ENCODE measurements around the gene KRI1. TPM values are rescaled to one million over a fixed set of nuclear protein-coding genes. Genes with fewer than 3 reads are reported as not detected.
A peak's percentile ranks its signal among the peaks of the same experiment; 100 is the strongest.

Gene KRI1
- total and polyA plus RNA-seq, 4 donors = 4.6 to 14.1 (median 7.0) TPM

DNA sequence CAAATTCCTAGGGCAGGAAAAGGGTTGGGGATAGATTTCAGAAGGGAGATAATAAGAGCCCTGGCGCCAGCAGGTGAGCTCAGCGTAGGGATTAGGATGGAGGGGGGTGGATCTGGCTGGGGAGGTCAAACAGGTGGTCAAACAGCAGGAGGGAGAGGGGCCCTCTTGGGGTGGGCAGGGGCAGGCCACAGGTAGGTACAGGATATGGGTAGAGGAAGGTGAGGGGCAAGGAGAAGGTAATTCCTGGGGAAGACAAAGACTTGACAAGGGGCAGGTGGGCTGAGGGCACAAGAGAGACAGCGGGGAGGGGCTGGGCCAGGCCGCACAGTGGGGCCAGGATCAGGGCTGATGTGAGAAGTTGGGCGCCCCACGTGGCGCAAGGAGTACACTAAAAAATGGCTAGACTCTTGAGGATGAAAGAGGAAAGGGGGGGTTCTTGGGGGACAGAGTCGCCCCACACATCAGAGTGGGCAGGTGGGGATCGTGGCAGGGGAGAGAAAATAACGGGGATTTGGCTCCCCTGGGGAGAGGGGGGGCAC is 713 bp downstream of the KRI1 start:
- Histone ChIP-seq H3K27me3 (ENCODE audit: control insufficient read depth in 4 of 4, insufficient read depth in 4 of 4, low read length in 3 of 4) (no peaks in the 10 kb centered on the region), H3K4me3 (ENCODE audit: low read depth in 1 of 3, low read length in 3 of 3) (peak overlapping the region; percentile 41 to 88 (median 76)), H3K9ac (ENCODE audit: low read depth in 1 of 2, low read length in 2 of 2) (peak overlapping the region; percentile 52 to 57), H3K27ac (ENCODE audit: low read depth in 1 of 2, low read length in 2 of 2) (peak overlapping the region; percentile 43 to 89), H3K9me3 (ENCODE audit: control insufficient read depth in 4 of 4, low read length in 3 of 4) (no peaks in the 10 kb centered on the region), H3K4me1 (ENCODE audit: control insufficient read depth in 4 of 4, insufficient read depth in 4 of 4, low read length in 3 of 4) (peaks cover 11 to 41% (median 23%) of the 10 kb centered on the region in 4 donors), H3K36me3 (ENCODE audit: control insufficient read depth in 4 of 4, insufficient read depth in 3 of 4, low read depth in 1 of 4, low read length in 3 of 4) (peaks cover 0 to 13% (median 6%) of the 10 kb centered on the region in 4 donors)
- TF ChIP-seq, protein P1, sequence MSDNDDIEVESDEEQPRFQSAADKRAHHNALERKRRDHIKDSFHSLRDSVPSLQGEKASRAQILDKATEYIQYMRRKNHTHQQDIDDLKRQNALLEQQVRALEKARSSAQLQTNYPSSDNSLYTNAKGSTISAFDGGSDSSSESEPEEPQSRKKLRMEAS (IDR thresholded peaks at IDR 0.05) = no peak
- TF ChIP-seq GABPA (IDR thresholded peaks at IDR 0.05 in 1 of 2, conservative IDR thresholded peaks at IDR 0.05 in 1 of 2) = no peak
- TF ChIP-seq RXRA (IDR thresholded peaks at IDR 0.05) = no peak
- no peak for TF ChIP-seq EGR1 (IDR thresholded peaks at IDR 0.05; ENCODE audit: low read depth in 2 of 2)
- TF ChIP-seq, protein P2, sequence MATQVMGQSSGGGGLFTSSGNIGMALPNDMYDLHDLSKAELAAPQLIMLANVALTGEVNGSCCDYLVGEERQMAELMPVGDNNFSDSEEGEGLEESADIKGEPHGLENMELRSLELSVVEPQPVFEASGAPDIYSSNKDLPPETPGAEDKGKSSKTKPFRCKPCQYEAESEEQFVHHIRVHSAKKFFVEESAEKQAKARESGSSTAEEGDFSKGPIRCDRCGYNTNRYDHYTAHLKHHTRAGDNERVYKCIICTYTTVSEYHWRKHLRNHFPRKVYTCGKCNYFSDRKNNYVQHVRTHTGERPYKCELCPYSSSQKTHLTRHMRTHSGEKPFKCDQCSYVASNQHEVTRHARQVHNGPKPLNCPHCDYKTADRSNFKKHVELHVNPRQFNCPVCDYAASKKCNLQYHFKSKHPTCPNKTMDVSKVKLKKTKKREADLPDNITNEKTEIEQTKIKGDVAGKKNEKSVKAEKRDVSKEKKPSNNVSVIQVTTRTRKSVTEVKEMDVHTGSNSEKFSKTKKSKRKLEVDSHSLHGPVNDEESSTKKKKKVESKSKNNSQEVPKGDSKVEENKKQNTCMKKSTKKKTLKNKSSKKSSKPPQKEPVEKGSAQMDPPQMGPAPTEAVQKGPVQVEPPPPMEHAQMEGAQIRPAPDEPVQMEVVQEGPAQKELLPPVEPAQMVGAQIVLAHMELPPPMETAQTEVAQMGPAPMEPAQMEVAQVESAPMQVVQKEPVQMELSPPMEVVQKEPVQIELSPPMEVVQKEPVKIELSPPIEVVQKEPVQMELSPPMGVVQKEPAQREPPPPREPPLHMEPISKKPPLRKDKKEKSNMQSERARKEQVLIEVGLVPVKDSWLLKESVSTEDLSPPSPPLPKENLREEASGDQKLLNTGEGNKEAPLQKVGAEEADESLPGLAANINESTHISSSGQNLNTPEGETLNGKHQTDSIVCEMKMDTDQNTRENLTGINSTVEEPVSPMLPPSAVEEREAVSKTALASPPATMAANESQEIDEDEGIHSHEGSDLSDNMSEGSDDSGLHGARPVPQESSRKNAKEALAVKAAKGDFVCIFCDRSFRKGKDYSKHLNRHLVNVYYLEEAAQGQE (IDR thresholded peaks at IDR 0.05) = no peak
- TF ChIP-seq JUND (IDR thresholded peaks at IDR 0.05) = no peak
- WGBS = 40% methylated on average over 10 of the region's 10 CpGs
- DNase-seq (ENCODE audit: low spot score) = peak; percentile 59

DNA sequence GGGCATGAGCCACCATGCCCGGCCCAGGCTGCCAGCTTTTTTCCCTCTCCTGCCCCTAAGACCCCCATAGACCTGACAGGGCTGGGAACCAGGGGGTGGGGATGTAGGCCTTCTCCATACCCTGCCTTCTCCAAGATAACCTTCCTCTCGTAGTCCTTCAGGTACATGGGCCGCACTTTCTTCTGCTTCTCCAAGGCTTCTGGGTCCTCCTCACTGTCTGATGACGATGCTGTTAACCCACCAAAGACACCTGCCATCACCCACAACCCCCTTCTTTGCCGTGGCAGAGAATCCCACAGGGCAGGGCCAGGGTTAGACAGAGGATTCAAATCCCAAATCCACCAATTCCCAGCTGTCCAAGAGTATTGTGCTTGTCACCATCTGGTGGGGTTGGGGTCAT is 3.2 kb downstream of the KRI1 start:
- H3K9me3 ChIP-seq (ENCODE audit: control insufficient read depth in 4 of 4, low read length in 3 of 4) = no peaks in the 10 kb centered on the region
- WGBS = 96% methylated on average over 5 of the region's 5 CpGs
- H3K27me3 ChIP-seq (ENCODE audit: control insufficient read depth in 4 of 4, insufficient read depth in 4 of 4, low read length in 3 of 4) = no peaks in the 10 kb centered on the region
- H3K4me3 ChIP-seq (ENCODE audit: low read depth in 1 of 3, low read length in 3 of 3) = no peak overlapping the region
- no peak overlapping the region for H3K9ac ChIP-seq (ENCODE audit: low read depth in 1 of 2, low read length in 2 of 2)
- no peak for DNase-seq (ENCODE audit: low spot score)
- H3K36me3 ChIP-seq (ENCODE audit: control insufficient read depth in 4 of 4, insufficient read depth in 3 of 4, low read depth in 1 of 4, low read length in 3 of 4) = peaks cover 5 to 34% (median 18%) of the 10 kb centered on the region in 4 donors
- TF ChIP-seq, protein P3, sequence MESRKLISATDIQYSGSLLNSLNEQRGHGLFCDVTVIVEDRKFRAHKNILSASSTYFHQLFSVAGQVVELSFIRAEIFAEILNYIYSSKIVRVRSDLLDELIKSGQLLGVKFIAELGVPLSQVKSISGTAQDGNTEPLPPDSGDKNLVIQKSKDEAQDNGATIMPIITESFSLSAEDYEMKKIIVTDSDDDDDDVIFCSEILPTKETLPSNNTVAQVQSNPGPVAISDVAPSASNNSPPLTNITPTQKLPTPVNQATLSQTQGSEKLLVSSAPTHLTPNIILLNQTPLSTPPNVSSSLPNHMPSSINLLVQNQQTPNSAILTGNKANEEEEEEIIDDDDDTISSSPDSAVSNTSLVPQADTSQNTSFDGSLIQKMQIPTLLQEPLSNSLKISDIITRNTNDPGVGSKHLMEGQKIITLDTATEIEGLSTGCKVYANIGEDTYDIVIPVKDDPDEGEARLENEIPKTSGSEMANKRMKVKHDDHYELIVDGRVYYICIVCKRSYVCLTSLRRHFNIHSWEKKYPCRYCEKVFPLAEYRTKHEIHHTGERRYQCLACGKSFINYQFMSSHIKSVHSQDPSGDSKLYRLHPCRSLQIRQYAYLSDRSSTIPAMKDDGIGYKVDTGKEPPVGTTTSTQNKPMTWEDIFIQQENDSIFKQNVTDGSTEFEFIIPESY (IDR thresholded peaks at IDR 0.05) = no peak
- TF ChIP-seq YY1 (IDR thresholded peaks at IDR 0.05) (no peak), HNF4A (conservative IDR thresholded peaks at IDR 0.05) (no peak), NR2F2 (IDR thresholded peaks at IDR 0.05) (no peak), JUND (IDR thresholded peaks at IDR 0.05) (no peak), EGR1 (IDR thresholded peaks at IDR 0.05; ENCODE audit: low read depth in 2 of 2) (no peak), RXRA (IDR thresholded peaks at IDR 0.05) (no peak), TAF1 (conservative IDR thresholded peaks at IDR 0.05) (no peak), FOXA2 (IDR thresholded peaks at IDR 0.05) (no peak), RAD21 (IDR thresholded peaks at IDR 0.05) (no peak)
- TF ChIP-seq, protein P4, sequence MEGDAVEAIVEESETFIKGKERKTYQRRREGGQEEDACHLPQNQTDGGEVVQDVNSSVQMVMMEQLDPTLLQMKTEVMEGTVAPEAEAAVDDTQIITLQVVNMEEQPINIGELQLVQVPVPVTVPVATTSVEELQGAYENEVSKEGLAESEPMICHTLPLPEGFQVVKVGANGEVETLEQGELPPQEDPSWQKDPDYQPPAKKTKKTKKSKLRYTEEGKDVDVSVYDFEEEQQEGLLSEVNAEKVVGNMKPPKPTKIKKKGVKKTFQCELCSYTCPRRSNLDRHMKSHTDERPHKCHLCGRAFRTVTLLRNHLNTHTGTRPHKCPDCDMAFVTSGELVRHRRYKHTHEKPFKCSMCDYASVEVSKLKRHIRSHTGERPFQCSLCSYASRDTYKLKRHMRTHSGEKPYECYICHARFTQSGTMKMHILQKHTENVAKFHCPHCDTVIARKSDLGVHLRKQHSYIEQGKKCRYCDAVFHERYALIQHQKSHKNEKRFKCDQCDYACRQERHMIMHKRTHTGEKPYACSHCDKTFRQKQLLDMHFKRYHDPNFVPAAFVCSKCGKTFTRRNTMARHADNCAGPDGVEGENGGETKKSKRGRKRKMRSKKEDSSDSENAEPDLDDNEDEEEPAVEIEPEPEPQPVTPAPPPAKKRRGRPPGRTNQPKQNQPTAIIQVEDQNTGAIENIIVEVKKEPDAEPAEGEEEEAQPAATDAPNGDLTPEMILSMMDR (IDR thresholded peaks at IDR 0.05; ENCODE audit: low read depth, low read length, missing input control) = no peak
- TF ChIP-seq, protein P2 (IDR thresholded peaks at IDR 0.05) = no peak
- TF ChIP-seq, protein P1 (IDR thresholded peaks at IDR 0.05) = no peak
- H3K27ac ChIP-seq (ENCODE audit: low read depth in 1 of 2, low read length in 2 of 2) = no peak overlapping the region
- H3K4me1 ChIP-seq (ENCODE audit: control insufficient read depth in 4 of 4, insufficient read depth in 4 of 4, low read length in 3 of 4) = peaks cover 6 to 28% (median 13%) of the 10 kb centered on the region in 4 donors
